Common myeloid progenitor, CD34-positive (primary cell): ENCODE data around the gene GNAI3.

Experiments
- CTCF ChIA-PET: fragments of 350-600 bp; sonication (Branson Sonifier 250); formaldehyde crosslinking; loops from one replicate; lab custom pipeline; 2021; ENCODE audit warnings: antibody characterized with exemption; lab: Charles Lee
- POLR2A ChIA-PET: fragments of 350-600 bp; sonication (Branson Sonifier 250); formaldehyde crosslinking; loops from one replicate; lab custom pipeline; 2021; ENCODE audit warnings: antibody characterized with exemption; lab: Charles Lee
- DNase-seq, 3 donors: peaks; one replicate each; pipeline versions ENCODE4 v3.0.0 to v3.0.0-alpha.2; 2013
- H3K27ac ChIP-seq, 2 experiments: 1 replicate in 1 of 2; 2 replicates in 1 of 2; pipeline ENCODE4 v1.7.0; 2013; ENCODE audit warnings: inconsistent platforms in 2 of 2, low read length in 2 of 2, mild to moderate bottlenecking in 2 of 2, low read depth in 1 of 2, moderate library complexity in 1 of 2; ENCODE audit not compliant: severe bottlenecking in 2 of 2, insufficient read depth in 1 of 2, poor library complexity in 1 of 2
- H3K27me3 ChIP-seq, 5 experiments: replicated peaks in 2 of 5; 1 replicate in 3 of 5; 2 replicates in 2 of 5; pipeline versions ENCODE4 v1.6.1 to v1.7.0; 2013; ENCODE audit warnings: low read length in 4 of 5, mild to moderate bottlenecking in 2 of 5, moderate library complexity in 2 of 5, inconsistent platforms in 1 of 5; ENCODE audit not compliant: insufficient read depth in 5 of 5, control insufficient read depth in 4 of 5
- H3K36me3 ChIP-seq, 4 experiments: 1 replicate in 2 of 4; 2 replicates in 2 of 4; pipeline versions ENCODE4 v1.6.1 to v1.7.0; 2013; ENCODE audit warnings: low read length in 3 of 4, control low read depth in 1 of 4, mild to moderate bottlenecking in 1 of 4; ENCODE audit not compliant: control insufficient read depth in 4 of 4, insufficient read depth in 4 of 4
- H3K4me1 ChIP-seq, 4 experiments: 1 replicate in 3 of 4; 2 replicates in 1 of 4; pipeline versions ENCODE4 v1.6.1 to v1.7.1; 2013; ENCODE audit warnings: low read length in 3 of 4, mild to moderate bottlenecking in 3 of 4, control low read depth in 1 of 4, inconsistent platforms in 1 of 4, moderate library complexity in 1 of 4; ENCODE audit not compliant: control insufficient read depth in 4 of 4, insufficient read depth in 4 of 4; ENCODE audit errors: control extremely low read depth in 1 of 4
- H3K4me3 ChIP-seq, 7 experiments: 1 replicate in 4 of 7; 2 replicates in 3 of 7; pipeline versions ENCODE4 v1.5.1 to v1.7.0; 2013; ENCODE audit warnings: mild to moderate bottlenecking in 7 of 7, low read length in 6 of 7, moderate library complexity in 6 of 7, inconsistent platforms in 2 of 7, low read depth in 2 of 7, control low read depth in 1 of 7; ENCODE audit not compliant: insufficient read depth in 4 of 7, control insufficient read depth in 1 of 7; ENCODE audit errors: extremely low read depth in 1 of 7
- H3K9me3 ChIP-seq, 5 experiments: 1 replicate in 4 of 5; 2 replicates in 1 of 5; pipeline versions ENCODE4 v1.6.1 to v1.7.1; 2013; ENCODE audit warnings: low read length in 4 of 5, mild to moderate bottlenecking in 2 of 5, inconsistent platforms in 1 of 5, low read depth in 1 of 5, moderate library complexity in 1 of 5; ENCODE audit not compliant: control insufficient read depth in 4 of 5, insufficient read depth in 2 of 5; ENCODE audit errors: control extremely low read depth in 1 of 5
- WGBS: methylation state at CpG from one replicate; pipeline ENCODE4 v1.1.5; 2013; ENCODE audit not compliant: insufficient coverage; 5-methylcytosine and 5-hydroxymethylcytosine counted together

GNAI3 gene

GRCh38 chr1:109625176-109625575, 76.8 kb downstream of the GNAI3 start:
- H3K27me3 ChIP-seq = no peaks in the 10 kb centered on the region
- no peaks in the 10 kb centered on the region for H3K9me3 ChIP-seq
- CTCF ChIA-PET = interaction anchor here (0.9 to 25.8 kb wide), 12 partner anchors 8 to 102 kb away, joined by 3 to 430 read pairs (median 15); partner anchors contain the start of genes GNAI3 and GPR61
- peak overlapping the region in 1 of 2 experiments; percentile 99 for H3K27ac ChIP-seq
- 94% methylated on average over 16 of the region's 16 CpGs for WGBS
- H3K4me1 ChIP-seq = peaks cover 14 to 50% (median 46%) of the 10 kb centered on the region in 4 experiments
- POLR2A ChIA-PET = interaction anchor here (1.8 kb wide), 1 partner anchor 76 kb away, joined by 10 read pairs; the partner anchor contains the start of gene GNAI3
- DNase-seq = no peak
- peaks cover 21 to 52% (median 43%) of the 10 kb centered on the region in 4 experiments for H3K36me3 ChIP-seq
- peak overlapping the region in 1 of 7 experiments; percentile 97 for H3K4me3 ChIP-seq

GRCh38 chr1:109625601-109626560, 77.5 kb downstream of the GNAI3 start:
- Histone ChIP-seq H3K27ac (peak overlapping the region in 1 of 2 experiments; percentile 99), H3K36me3 (peaks cover 22 to 57% (median 47%) of the 10 kb centered on the region in 4 experiments), H3K4me1 (peaks cover 14 to 46% (median 43%) of the 10 kb centered on the region in 4 experiments), H3K9me3 (no peaks in the 10 kb centered on the region), H3K27me3 (no peaks in the 10 kb centered on the region), H3K4me3 (no peak overlapping the region)
- 98% methylated on average over 21 of the region's 32 CpGs for WGBS
- POLR2A ChIA-PET = no interaction called here
- CTCF ChIA-PET = interaction anchor here (0.9 to 25.8 kb wide), 9 partner anchors 10 to 102 kb away, joined by 3 to 430 read pairs (median 26); partner anchors contain the start of genes GNAI3 and GPR61
- no peak for DNase-seq

- Histone ChIP-seq H3K9me3 (no peaks in the 10 kb centered on the region), H3K4me1 (peaks cover 14 to 38% (median 37%) of the 10 kb centered on the region in 4 experiments), H3K27ac (no peak overlapping the region), H3K27me3 (no peaks in the 10 kb centered on the region), H3K36me3 (peaks cover 25 to 67% (median 57%) of the 10 kb centered on the region in 4 experiments), H3K4me3 (no peak overlapping the region)
- no peak for DNase-seq
- ChIA-PET CTCF (interaction anchor here (1.0 to 25.8 kb wide), 6 partner anchors 10 to 88 kb away, joined by 4 to 430 read pairs (median 58); partner anchors contain the start of genes GNAI3 and GPR61), POLR2A (interaction anchor here (0.7 kb wide), 1 partner anchor 78 kb away, joined by 3 read pairs; no protein-coding TSS in a partner anchor)
- WGBS = 97% methylated on average over 12 of the region's 21 CpGs
These were observed 78.4 kb downstream of the GNAI3 start for GRCh38 chr1:109626682-109627408.

- H3K36me3 ChIP-seq = peaks cover 25 to 77% (median 62%) of the 10 kb centered on the region in 4 experiments
- WGBS = 95% methylated on average over 23 of the region's 23 CpGs
- H3K4me1 ChIP-seq = peaks cover 5 to 28% (median 27%) of the 10 kb centered on the region in 4 experiments
- H3K27ac ChIP-seq = no peak overlapping the region
- ChIA-PET CTCF (interaction anchor here (1.0 to 25.8 kb wide), 9 partner anchors 8 to 89 kb away, joined by 4 to 430 read pairs (median 19); partner anchors contain the start of genes AMPD2, GNAI3, GNAT2 and GPR61), POLR2A (interaction anchor here (0.7 to 2.0 kb wide), 2 partner anchors 8 to 79 kb away, joined by 3 to 5 read pairs; partner anchors contain the start of genes AMPD2 and GNAT2)
- DNase-seq = no peak
- H3K9me3 ChIP-seq = no peaks in the 10 kb centered on the region
- no peaks in the 10 kb centered on the region for H3K27me3 ChIP-seq
- H3K4me3 ChIP-seq = no peak overlapping the region
These were observed 79.4 kb downstream of the GNAI3 start for GRCh38 chr1:109627692-109628399.

- Histone ChIP-seq H3K36me3 (peaks cover 25 to 78% (median 63%) of the 10 kb centered on the region in 4 experiments), H3K4me1 (peaks cover 0 to 20% (median 18%) of the 10 kb centered on the region in 4 experiments), H3K27ac (no peak overlapping the region), H3K4me3 (no peak overlapping the region), H3K9me3 (no peaks in the 10 kb centered on the region), H3K27me3 (no peaks in the 10 kb centered on the region)
- WGBS = 97% methylated on average over 19 of the region's 23 CpGs
- no peak for DNase-seq
- ChIA-PET POLR2A (interaction anchor here (1.3 to 2.0 kb wide), 2 partner anchors 9 to 80 kb away, joined by 3 to 5 read pairs; partner anchors contain the start of genes AMPD2, GNAI3 and GNAT2), CTCF (interaction anchor here (0.7 to 25.8 kb wide), 10 partner anchors 9 to 145 kb away, joined by 4 to 430 read pairs (median 14); partner anchors contain the start of genes AMPD2, GNAI3, GNAT2 and GPR61)
These were observed 80.3 kb downstream of the GNAI3 start for GRCh38 chr1:109628540-109629321.
